NB4 (cell line): ENCODE results near the gene SPHKAP.

Experiments used
- DNase-seq: peaks from one replicate; pipeline ENCODE4 v3.0.0; 2010; ENCODE audit warnings: low read depth
- H3K4me3 ChIP-seq: one replicate; pipeline ENCODE4 v1.5.1; 2011; ENCODE audit warnings: mild to moderate bottlenecking, low read depth, low read length, moderate library complexity
- CTCF ChIP-seq: IDR thresholded peaks from one replicate; pipeline ENCODE4 v1.5.1; 2012; ENCODE audit warnings: low read depth, low read length
- MYC ChIP-seq: IDR thresholded peaks from 2 replicates; pipeline ENCODE4 v1.6.1; 2011; ENCODE audit warnings: low read depth, low read length
- POLR2A ChIP-seq: IDR thresholded peaks from 2 replicates; pipeline ENCODE4 v1.6.1; 2011; ENCODE audit warnings: mild to moderate bottlenecking; ENCODE audit not compliant: insufficient read length; ENCODE audit errors: extremely low read depth
- TF ChIP-seq, protein P1 (sequence below): IDR thresholded peaks from 2 replicates; pipeline ENCODE4 v1.6.1; 2011; ENCODE audit warnings: low read depth, low read length

Gene SPHKAP

GRCh38 chr2:228038967-228039366 is 142.5 kb downstream of the SPHKAP start:
- H3K4me3 ChIP-seq: no peak overlapping the region
- TF ChIP-seq CTCF: no peak
- TF ChIP-seq POLR2A: no peak
- TF ChIP-seq MYC: no peak
- TF ChIP-seq, protein P1, sequence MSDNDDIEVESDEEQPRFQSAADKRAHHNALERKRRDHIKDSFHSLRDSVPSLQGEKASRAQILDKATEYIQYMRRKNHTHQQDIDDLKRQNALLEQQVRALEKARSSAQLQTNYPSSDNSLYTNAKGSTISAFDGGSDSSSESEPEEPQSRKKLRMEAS: no peak
- DNase-seq: no peak

GRCh38 chr2:228037915-228038314 is 143.6 kb downstream of the SPHKAP start:
- no peak for DNase-seq
- no peak overlapping the region for H3K4me3 ChIP-seq
- no peak for TF ChIP-seq POLR2A
- TF ChIP-seq MYC: no peak
- TF ChIP-seq, protein P1: no peak
- TF ChIP-seq CTCF: no peak

DNA sequence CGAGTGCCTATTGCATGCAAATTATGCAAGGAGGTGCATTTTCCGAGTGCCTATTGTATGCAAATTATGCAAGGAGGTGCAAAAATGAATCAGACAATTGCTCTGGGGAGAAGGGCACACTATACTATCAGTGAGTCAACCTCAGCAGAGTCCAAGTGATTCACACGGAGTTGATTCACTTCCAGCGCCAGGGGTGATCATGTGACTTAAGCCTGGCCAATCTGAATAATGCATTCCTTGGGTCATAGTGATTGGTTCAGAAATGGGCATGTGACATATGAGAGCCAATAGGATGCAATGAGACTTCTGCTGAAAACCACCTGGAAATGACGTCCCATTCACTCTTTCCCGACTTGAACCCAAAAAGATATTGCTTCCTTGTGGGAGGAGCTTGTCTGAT is 157.9 kb downstream of the SPHKAP start:
- TF ChIP-seq, protein P1: no peak
- no peak for TF ChIP-seq CTCF
- TF ChIP-seq POLR2A: no peak
- TF ChIP-seq MYC: no peak
- DNase-seq: no peak
- H3K4me3 ChIP-seq: no peak overlapping the region

DNA sequence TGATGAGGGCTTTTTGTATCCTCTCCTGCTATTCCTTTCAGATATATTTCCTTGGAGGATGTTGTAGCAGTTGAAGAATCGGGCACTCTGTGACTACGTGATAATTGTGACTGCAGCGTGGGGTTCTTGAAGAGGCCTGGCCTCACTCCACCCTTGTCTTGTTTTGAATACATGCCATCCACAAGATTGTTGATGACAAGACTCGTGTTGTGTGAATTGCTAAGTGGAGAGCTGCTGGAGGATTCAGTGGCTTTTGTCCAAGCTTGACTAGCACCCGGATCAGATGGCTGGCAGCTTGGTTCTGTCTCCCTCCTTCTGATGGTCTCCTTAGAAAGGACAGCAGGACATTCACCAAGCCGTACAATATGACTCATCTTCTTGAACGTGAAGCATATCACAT is 163.2 kb downstream of the SPHKAP start:
- no peak overlapping the region for H3K4me3 ChIP-seq
- DNase-seq: no peak
- no peak for TF ChIP-seq CTCF
- TF ChIP-seq, protein P1: no peak
- TF ChIP-seq MYC: no peak
- TF ChIP-seq POLR2A: no peak

DNA sequence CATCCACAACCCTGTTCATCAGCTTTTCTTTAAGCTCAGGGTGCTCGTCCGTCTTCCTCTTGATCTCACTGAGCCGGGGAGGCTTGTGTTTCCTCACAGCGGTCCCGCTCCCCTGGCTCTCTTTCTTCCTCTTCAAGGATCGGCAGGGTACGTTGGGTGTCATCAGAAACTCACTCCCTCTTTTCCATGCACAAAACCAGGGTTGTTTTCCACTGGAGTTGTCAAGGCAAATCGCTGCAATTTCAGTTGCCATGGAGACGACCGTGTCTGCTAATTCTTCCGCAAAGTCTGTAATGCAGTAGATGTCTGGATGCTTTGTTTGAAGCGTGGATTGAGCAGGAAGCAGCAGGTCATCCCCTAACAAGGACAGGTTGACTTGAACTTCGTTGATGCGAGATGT is 163.7 kb downstream of the SPHKAP start:
- DNase-seq: no peak
- TF ChIP-seq CTCF: no peak
- no peak for TF ChIP-seq POLR2A
- TF ChIP-seq MYC: no peak
- TF ChIP-seq, protein P1: no peak
- H3K4me3 ChIP-seq: no peak overlapping the region

- TF ChIP-seq MYC (no peak), POLR2A (no peak), CTCF (no peak)
- TF ChIP-seq, protein P1: no peak
- H3K4me3 ChIP-seq: no peak overlapping the region
- DNase-seq: no peak
Measured at GRCh38 chr2:228016402-228016801, 165.1 kb downstream of the SPHKAP start.
